SK-MEL-5 (cell line): ENCODE data around the gene MED4. TPM values are rescaled to one million over a fixed set of nuclear protein-coding genes. Genes with fewer than 3 reads are reported as not detected.

ENCODE experiments used
- DNase-seq: peaks from one replicate; pipeline ENCODE4 v3.0.0-alpha.2; 2016; ENCODE audit warnings: low read depth, low spot score
- in situ Hi-C: cut with HindIII; loops from 2 replicates; pipeline ENCODE4 v1.10.0; 2016; ENCODE audit warnings: low sequenced_read_pairs, high pct_unique_total_duplicates, low pct_unique_long_range_greater_than_20kb
- small RNA-seq, 2 experiments: library from RNA; depleted of rRNA; stranded (forward); fragments of <200 nt; gene quantifications; one replicate each; pipeline ENCODE3, GENCODE V24; 2014
- total RNA-seq: library from RNA; depleted of rRNA; stranded (reverse); fragments of >200 nt; shearing (Covaris generic); gene quantifications from 2 replicates; pipeline ENCODE4 v1.2.3, GENCODE V29; 2014; rRNA removed

Gene MED4
- total RNA-seq, 1 experiment from 2014 or later, result 30.6 TPM

GRCh38 chr13:48055712-48056111, 39.2 kb downstream of the MED4 start:
- no peak for DNase-seq
- in situ Hi-C loops, result no loop called here

- in situ Hi-C loops, result no loop called here
- no peak for DNase-seq
Measured at GRCh38 chr13:48054601-48055000, 40.3 kb downstream of the MED4 start.

GRCh38 chr13:48050550-48050949, 44.4 kb downstream of the MED4 start:
- no peak for DNase-seq
- in situ Hi-C loops, result no loop called here

GRCh38 chr13:48043789-48044503, 51.0 kb downstream of the MED4 start:
- in situ Hi-C loops, result no loop called here
- no peak for DNase-seq

- no peak for DNase-seq
- in situ Hi-C loops, result no loop called here
Measured at GRCh38 chr13:48042894-48043293, 52.0 kb downstream of the MED4 start.

GRCh38 chr13:48040896-48041295, 54.0 kb downstream of the MED4 start:
- no peak for DNase-seq
- in situ Hi-C loops, result no loop called here

- DNase-seq, result no peak
- in situ Hi-C loops, result no loop called here
Measured at GRCh38 chr13:48040049-48040448, 54.9 kb downstream of the MED4 start.

- in situ Hi-C loops, result no loop called here
- DNase-seq, result no peak
Measured at GRCh38 chr13:48038761-48039160, 56.1 kb downstream of the MED4 start.

- peak; percentile 96 for DNase-seq
- in situ Hi-C loops, result no loop called here
Measured at GRCh38 chr13:48037346-48038173, 57.3 kb downstream of the MED4 start, which contains the start of gene NUDT15. Gene NUDT15 (plus strand): TSS chr13:48037726. CDS start chr13:48037747, 21 bp downstream.

- no peak for DNase-seq
- in situ Hi-C loops, result no loop called here
Measured at GRCh38 chr13:48029859-48030258, 65.0 kb downstream of the MED4 start.

GRCh38 chr13:48028066-48028465, 66.8 kb downstream of the MED4 start:
- in situ Hi-C loops, result no loop called here

More at GRCh38 chr13:48028066-48028465, 66.8 kb downstream of the MED4 start:
- DNase-seq, result no peak

Small RNA genes lying within 50 kb of the gene (small RNA-seq; reads per million reads assigned to genes)
- gene POLR2KP2, result 0 reads per million in 2 experiments

Other genes starting within 250 kb of the MED4 start
- 43.8 and 50.9 TPM in 2 replicates for gene SUCLA2, start 93.8 kb downstream of the MED4 start, total RNA-seq
- 38.5 and 41.3 TPM in 2 replicates for gene NUDT15, start 57.4 kb downstream of the MED4 start, total RNA-seq
- gene ITM2B, start 138.1 kb upstream of the MED4 start, total RNA-seq, result 302 and 309 TPM in 2 replicates
- 43.8 and 44.7 TPM in 2 replicates for gene RB1, start 208.6 kb upstream of the MED4 start, total RNA-seq